ENCODE results near the gene NR2E1.

Gene NR2E1

DNA sequence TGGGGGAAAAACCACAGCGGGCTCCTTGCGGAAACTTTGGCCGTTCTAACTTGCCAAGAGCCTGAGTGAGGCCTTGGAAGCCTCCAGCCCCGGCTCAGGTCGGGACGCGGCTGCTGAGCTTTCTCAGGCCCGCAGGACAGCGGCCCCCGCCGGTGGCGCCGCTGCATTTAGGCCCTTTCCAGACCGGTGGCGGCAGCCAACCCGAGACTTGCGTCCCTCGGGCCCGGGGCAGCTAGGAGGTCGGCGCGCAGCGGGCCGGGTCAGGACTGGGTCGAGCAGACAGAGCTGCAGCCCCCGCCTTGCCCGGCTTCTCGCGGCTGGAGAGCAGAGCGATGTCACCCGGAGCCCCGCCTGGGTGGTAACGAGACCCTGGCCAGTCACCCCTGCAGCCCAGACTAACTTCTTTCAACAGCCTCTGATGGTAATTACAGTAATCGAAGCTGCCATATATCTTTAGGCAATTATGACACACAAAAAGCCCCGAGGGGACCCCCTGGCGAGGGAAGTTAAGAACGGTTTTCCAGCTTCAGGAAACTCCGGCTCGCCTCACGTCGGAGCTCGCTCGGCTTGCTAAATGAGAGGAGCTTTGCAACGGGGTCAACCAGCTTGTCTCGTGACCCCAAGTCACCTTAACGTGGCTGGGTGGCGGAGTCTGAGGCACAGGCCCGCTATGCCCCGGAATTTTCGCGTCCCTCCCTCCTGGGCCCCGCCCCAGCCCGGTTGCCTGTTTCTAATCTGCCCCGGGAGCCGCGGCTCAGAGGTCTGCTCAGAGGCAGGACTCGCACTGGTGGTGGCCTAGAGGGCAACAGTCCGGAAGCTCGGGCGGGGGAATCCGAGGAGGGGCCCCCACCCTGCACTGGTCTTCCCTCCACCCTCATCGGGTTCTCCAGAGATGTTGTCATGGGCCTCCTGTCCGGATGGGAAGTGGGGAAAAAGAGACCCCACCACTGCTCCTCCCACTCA lies 3.0 kb downstream of the NR2E1 start:
- H2AFZ ChIP-seq (ENCODE audit: low read length) = no peak overlapping the region
- no peaks in the 10 kb centered on the region for H3K36me3 ChIP-seq (ENCODE audit: insufficient read depth, low read length)
- H3K9ac ChIP-seq (ENCODE audit: low read depth, low read length, poor library complexity, severe bottlenecking) = no peak overlapping the region
- H3K9me3 ChIP-seq (ENCODE audit: insufficient read depth, low read depth, low read length) = no peaks in the 10 kb centered on the region
- H3K79me2 ChIP-seq (ENCODE audit: insufficient read depth, low read length) = no peaks in the 10 kb centered on the region
- H3K4me3 ChIP-seq (ENCODE audit: low read length, poor library complexity, severe bottlenecking) = no peak overlapping the region
- no peaks in the 10 kb centered on the region for H3F3A ChIP-seq (ENCODE audit: low read depth)
- no peak overlapping the region for H3K4me2 ChIP-seq (ENCODE audit: low read depth, low read length, poor library complexity, severe bottlenecking)
- H3K27me3 ChIP-seq (ENCODE audit: insufficient read depth, low read length, poor library complexity, severe bottlenecking) = no peaks in the 10 kb centered on the region
- H4K20me1 ChIP-seq (ENCODE audit: insufficient read depth, low read length, poor library complexity, severe bottlenecking) = no peaks in the 10 kb centered on the region
- H3K9me2 ChIP-seq (replicated peaks; ENCODE audit: low read depth, low read length) = no peaks in the 10 kb centered on the region
- H3K4me1 ChIP-seq (ENCODE audit: insufficient read depth, low read length, poor library complexity, severe bottlenecking) = no peaks in the 10 kb centered on the region
- TF ChIP-seq, protein P1, sequence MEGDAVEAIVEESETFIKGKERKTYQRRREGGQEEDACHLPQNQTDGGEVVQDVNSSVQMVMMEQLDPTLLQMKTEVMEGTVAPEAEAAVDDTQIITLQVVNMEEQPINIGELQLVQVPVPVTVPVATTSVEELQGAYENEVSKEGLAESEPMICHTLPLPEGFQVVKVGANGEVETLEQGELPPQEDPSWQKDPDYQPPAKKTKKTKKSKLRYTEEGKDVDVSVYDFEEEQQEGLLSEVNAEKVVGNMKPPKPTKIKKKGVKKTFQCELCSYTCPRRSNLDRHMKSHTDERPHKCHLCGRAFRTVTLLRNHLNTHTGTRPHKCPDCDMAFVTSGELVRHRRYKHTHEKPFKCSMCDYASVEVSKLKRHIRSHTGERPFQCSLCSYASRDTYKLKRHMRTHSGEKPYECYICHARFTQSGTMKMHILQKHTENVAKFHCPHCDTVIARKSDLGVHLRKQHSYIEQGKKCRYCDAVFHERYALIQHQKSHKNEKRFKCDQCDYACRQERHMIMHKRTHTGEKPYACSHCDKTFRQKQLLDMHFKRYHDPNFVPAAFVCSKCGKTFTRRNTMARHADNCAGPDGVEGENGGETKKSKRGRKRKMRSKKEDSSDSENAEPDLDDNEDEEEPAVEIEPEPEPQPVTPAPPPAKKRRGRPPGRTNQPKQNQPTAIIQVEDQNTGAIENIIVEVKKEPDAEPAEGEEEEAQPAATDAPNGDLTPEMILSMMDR (conservative IDR thresholded peaks at IDR 0.05; ENCODE audit: low read length) = no peak
- no peak for TF ChIP-seq EZH2phosphoT487 (IDR thresholded peaks at IDR 0.05; ENCODE audit: borderline replicate concordance)

DNA sequence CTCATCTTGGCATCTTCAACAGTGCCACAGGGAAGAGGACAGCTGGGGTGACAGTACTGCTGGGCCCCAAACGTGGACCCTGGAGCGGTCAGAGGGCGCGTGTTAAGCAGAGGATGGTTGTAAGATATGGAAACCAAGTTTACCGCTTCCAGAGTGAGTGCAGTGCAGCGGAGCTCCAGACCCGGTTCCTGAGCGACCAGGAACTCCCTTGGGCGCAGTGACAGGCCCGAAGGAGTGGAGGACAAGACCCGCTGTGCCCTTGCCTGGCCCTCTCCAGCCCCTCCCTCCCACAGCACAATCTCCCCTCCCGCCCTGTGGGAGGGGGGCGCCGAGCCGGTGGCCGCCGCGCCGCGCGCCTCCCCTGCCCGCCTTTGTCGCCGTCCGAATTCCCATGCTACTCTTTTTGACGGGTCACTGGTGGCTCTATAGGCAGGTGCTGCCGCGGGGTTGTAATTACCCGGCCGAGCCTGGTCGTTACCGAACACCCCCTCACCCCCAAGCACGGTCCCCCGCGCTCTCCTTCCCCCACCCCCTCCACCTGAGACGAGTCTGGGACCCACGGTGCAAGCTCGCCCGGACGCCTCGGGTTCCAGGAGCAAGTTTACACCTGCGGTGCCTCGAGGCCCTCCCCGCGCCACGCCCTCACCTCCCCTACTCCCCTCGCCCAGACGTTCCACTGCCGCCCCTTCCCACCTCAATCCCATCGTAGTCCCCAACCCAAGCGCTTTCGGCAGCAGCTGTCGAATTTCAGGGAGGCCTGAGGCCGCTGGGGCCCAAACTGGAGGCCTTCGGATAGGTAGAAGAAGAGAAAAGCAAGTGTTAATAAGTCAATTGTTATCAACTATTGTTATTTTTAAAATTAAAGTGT lies 3.9 kb downstream of the NR2E1 start:
- no peaks in the 10 kb centered on the region for H3K79me2 ChIP-seq (ENCODE audit: insufficient read depth, low read length)
- no peaks in the 10 kb centered on the region for H3K9me2 ChIP-seq (replicated peaks; ENCODE audit: low read depth, low read length)
- no peak overlapping the region for H2AFZ ChIP-seq (ENCODE audit: low read length)
- no peaks in the 10 kb centered on the region for H3F3A ChIP-seq (ENCODE audit: low read depth)
- H4K20me1 ChIP-seq (ENCODE audit: insufficient read depth, low read length, poor library complexity, severe bottlenecking) = no peaks in the 10 kb centered on the region
- H3K4me3 ChIP-seq (ENCODE audit: low read length, poor library complexity, severe bottlenecking) = no peak overlapping the region
- no peak overlapping the region for H3K9ac ChIP-seq (ENCODE audit: low read depth, low read length, poor library complexity, severe bottlenecking)
- H3K4me1 ChIP-seq (ENCODE audit: insufficient read depth, low read length, poor library complexity, severe bottlenecking) = no peaks in the 10 kb centered on the region
- no peak overlapping the region for H3K4me2 ChIP-seq (ENCODE audit: low read depth, low read length, poor library complexity, severe bottlenecking)
- no peaks in the 10 kb centered on the region for H3K9me3 ChIP-seq (ENCODE audit: insufficient read depth, low read depth, low read length)
- no peak for TF ChIP-seq EZH2phosphoT487 (IDR thresholded peaks at IDR 0.05; ENCODE audit: borderline replicate concordance)
- TF ChIP-seq, protein P1 (conservative IDR thresholded peaks at IDR 0.05; ENCODE audit: low read length) = no peak
- H3K36me3 ChIP-seq (ENCODE audit: insufficient read depth, low read length) = no peaks in the 10 kb centered on the region
- H3K27me3 ChIP-seq (ENCODE audit: insufficient read depth, low read length, poor library complexity, severe bottlenecking) = no peaks in the 10 kb centered on the region

DNA sequence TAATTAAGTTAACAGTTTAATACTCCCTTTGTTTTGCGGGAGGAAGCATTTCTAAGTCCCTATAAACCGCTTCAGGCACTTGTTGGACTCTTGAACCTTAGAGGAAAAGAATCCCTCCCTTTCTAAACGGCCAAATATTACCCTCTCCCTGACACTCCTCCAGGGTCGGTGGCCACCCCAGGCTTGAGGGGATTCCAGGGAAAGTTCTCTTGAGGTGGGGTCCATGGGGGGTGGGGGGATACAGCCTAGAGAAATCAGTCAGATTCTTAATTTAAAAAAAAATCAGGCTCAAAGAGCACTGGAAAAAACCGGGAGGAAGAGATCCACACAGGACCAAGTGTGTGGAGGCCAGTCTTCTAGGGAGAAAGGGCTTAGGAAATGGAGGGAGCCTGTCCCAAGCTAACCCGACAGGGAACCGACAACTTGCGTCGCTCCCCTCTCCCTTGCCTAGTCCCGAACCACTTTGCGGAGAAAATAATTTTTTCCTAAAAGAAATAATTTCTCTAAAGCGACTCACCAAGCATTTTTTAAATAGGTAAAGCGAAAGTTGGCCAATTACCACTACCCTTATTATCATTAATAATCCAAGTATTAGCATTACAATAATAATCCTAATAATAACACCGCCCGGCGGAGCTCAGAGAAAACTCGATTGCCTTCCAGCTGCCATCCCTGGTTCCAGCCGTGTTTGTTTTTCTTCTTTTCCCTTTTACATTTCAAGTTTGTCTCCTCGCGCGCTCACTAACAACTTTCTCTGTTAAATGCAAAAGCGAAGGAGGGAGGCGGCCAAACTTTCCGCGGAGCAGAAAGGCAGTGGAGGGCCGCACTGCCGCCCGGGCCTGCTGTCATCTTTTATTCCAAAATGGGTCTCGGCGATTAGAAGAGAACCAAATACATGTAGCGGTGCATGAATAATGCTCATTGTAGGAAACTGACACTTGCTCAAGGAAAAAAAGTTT lies 4.8 kb downstream of the NR2E1 start:
- no peaks in the 10 kb centered on the region for H4K20me1 ChIP-seq (ENCODE audit: insufficient read depth, low read length, poor library complexity, severe bottlenecking)
- H3K36me3 ChIP-seq (ENCODE audit: insufficient read depth, low read length) = no peaks in the 10 kb centered on the region
- no peaks in the 10 kb centered on the region for H3K4me1 ChIP-seq (ENCODE audit: insufficient read depth, low read length, poor library complexity, severe bottlenecking)
- TF ChIP-seq EZH2phosphoT487 (IDR thresholded peaks at IDR 0.05; ENCODE audit: borderline replicate concordance) = no peak
- TF ChIP-seq, protein P1 (conservative IDR thresholded peaks at IDR 0.05; ENCODE audit: low read length) = no peak
- H3K27me3 ChIP-seq (ENCODE audit: insufficient read depth, low read length, poor library complexity, severe bottlenecking) = no peaks in the 10 kb centered on the region
- no peaks in the 10 kb centered on the region for H3F3A ChIP-seq (ENCODE audit: low read depth)
- no peak overlapping the region for H2AFZ ChIP-seq (ENCODE audit: low read length)
- no peak overlapping the region for H3K9ac ChIP-seq (ENCODE audit: low read depth, low read length, poor library complexity, severe bottlenecking)
- no peak overlapping the region for H3K4me2 ChIP-seq (ENCODE audit: low read depth, low read length, poor library complexity, severe bottlenecking)
- H3K79me2 ChIP-seq (ENCODE audit: insufficient read depth, low read length) = no peaks in the 10 kb centered on the region
- no peaks in the 10 kb centered on the region for H3K9me3 ChIP-seq (ENCODE audit: insufficient read depth, low read depth, low read length)
- no peak overlapping the region for H3K4me3 ChIP-seq (ENCODE audit: low read length, poor library complexity, severe bottlenecking)
- no peaks in the 10 kb centered on the region for H3K9me2 ChIP-seq (replicated peaks; ENCODE audit: low read depth, low read length)
